ENCODE results near the gene GTPBP8. TPM values are rescaled to one million over a fixed set of nuclear protein-coding genes. Genes with fewer than 3 reads are reported as not detected.
A peak's percentile ranks its signal among the peaks of the same experiment; 100 is the strongest.

Gene GTPBP8
- polyA plus RNA-seq (2013, experiment 1 of 2) = 51.0 TPM
- polyA plus RNA-seq (2013, experiment 2 of 2) = 50.7 TPM

GRCh38 chr3:112990672-112991602 lies at the start of gene GTPBP8:
Gene GTPBP8 (plus strand): TSS chr3:112990984. CDS start chr3:112991000, 16 bp downstream.
- H3K18ac ChIP-seq (ENCODE audit: low read length) = peak within 1 kb of the TSS; percentile 88
- peak within 1 kb of the TSS; percentile 98 for H3K27ac ChIP-seq (ENCODE audit: low read depth, low read length)
- H3K23ac ChIP-seq (ENCODE audit: low read length) = no peak within 1 kb of the TSS
- no peaks in the 10 kb centered on the region for H3K36me3 ChIP-seq (ENCODE audit: control insufficient read depth, insufficient read depth, low read length)
- H2BK15ac ChIP-seq (replicated peaks; ENCODE audit: low read depth) = no peak within 1 kb of the TSS
- DNase-seq = peak; percentile 95
- peak within 1 kb of the TSS; percentile 92 for H4K8ac ChIP-seq (ENCODE audit: low read depth, low read length)
- H2BK120ac ChIP-seq (ENCODE audit: low read depth, low read length) = no peak within 1 kb of the TSS
- H2BK5ac ChIP-seq (ENCODE audit: low read length) = peak within 1 kb of the TSS; percentile 90
- peak within 1 kb of the TSS; percentile 93 for H3K9ac ChIP-seq (ENCODE audit: low read length)
- H3K79me2 ChIP-seq (ENCODE audit: control insufficient read depth, insufficient read depth, low read length) = peaks cover 5% of the 10 kb centered on the region
- no peaks in the 10 kb centered on the region for H3K27me3 ChIP-seq (ENCODE audit: insufficient read depth, low read length, poor library complexity)
- H3K4me1 ChIP-seq (ENCODE audit: control insufficient read depth, low read depth, low read length) = no peaks in the 10 kb centered on the region
- H4K5ac ChIP-seq (ENCODE audit: low read length) = peak within 1 kb of the TSS; percentile 53
- no CpG with 5 or more reads among the region's 70 CpGs for WGBS (ENCODE audit: extremely low coverage, insufficient coverage, low lambda C conversion rate)
- peak within 1 kb of the TSS; percentile 80 for H3K4me2 ChIP-seq (ENCODE audit: low read length)
- H3K4ac ChIP-seq (ENCODE audit: low read depth, low read length) = peak within 1 kb of the TSS; percentile 82
- peak within 1 kb of the TSS; percentile 97 for H3K56ac ChIP-seq (ENCODE audit: low read length)
- H3K4me3 ChIP-seq (ENCODE audit: low read length) = peak within 1 kb of the TSS; percentile 69
- H3K79me1 ChIP-seq (ENCODE audit: low read length) = peaks cover 2% of the 10 kb centered on the region
- H2AK5ac ChIP-seq (ENCODE audit: low read length) = no peak within 1 kb of the TSS

DNA sequence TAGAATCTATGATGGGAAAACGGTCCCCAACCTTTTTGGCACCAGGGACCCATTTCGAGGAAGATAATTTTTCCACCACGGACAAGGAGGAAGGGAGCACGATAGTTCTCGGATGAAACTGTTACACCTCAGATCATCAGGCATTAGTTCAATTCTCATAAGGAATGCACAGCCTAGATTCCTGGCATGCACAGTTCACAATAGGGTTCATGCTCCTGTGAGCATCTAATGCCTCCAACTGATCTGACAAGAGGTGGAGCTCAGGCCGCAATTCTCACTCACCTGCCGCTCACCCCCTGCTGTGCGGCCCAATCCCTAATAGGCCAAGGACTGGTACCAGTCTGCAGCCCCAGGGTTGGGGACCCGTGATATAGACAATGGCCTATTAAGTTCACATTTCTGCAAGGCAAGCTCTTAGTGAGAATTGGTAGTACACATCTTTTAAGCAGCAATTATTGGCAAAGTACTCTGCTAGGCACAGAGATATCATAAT lies 42.4 kb upstream of the GTPBP8 start:
- H2BK120ac ChIP-seq (ENCODE audit: low read depth, low read length) = no peak overlapping the region
- no peak overlapping the region for H4K8ac ChIP-seq (ENCODE audit: low read depth, low read length)
- no peak overlapping the region for H3K4ac ChIP-seq (ENCODE audit: low read depth, low read length)
- no peaks in the 10 kb centered on the region for H3K27me3 ChIP-seq (ENCODE audit: insufficient read depth, low read length, poor library complexity)
- no peak overlapping the region for H3K18ac ChIP-seq (ENCODE audit: low read length)
- no peak overlapping the region for H3K27ac ChIP-seq (ENCODE audit: low read depth, low read length)
- no peak overlapping the region for H2AK5ac ChIP-seq (ENCODE audit: low read length)
- no peak overlapping the region for H3K23ac ChIP-seq (ENCODE audit: low read length)
- H3K9ac ChIP-seq (ENCODE audit: low read length) = no peak overlapping the region
- no CpG with 5 or more reads among the region's 9 CpGs for WGBS (ENCODE audit: extremely low coverage, insufficient coverage, low lambda C conversion rate)
- H3K36me3 ChIP-seq (ENCODE audit: control insufficient read depth, insufficient read depth, low read length) = no peaks in the 10 kb centered on the region
- no peak overlapping the region for H2BK5ac ChIP-seq (ENCODE audit: low read length)
- no peaks in the 10 kb centered on the region for H3K79me1 ChIP-seq (ENCODE audit: low read length)
- DNase-seq = peak; percentile 7
- no peaks in the 10 kb centered on the region for H3K79me2 ChIP-seq (ENCODE audit: control insufficient read depth, insufficient read depth, low read length)
- H3K4me3 ChIP-seq (ENCODE audit: low read length) = no peak overlapping the region
- H3K4me1 ChIP-seq (ENCODE audit: control insufficient read depth, low read depth, low read length) = no peaks in the 10 kb centered on the region
- no peak overlapping the region for H2BK15ac ChIP-seq (replicated peaks; ENCODE audit: low read depth)
- no peak overlapping the region for H3K56ac ChIP-seq (ENCODE audit: low read length)
- H4K5ac ChIP-seq (ENCODE audit: low read length) = no peak overlapping the region
- H3K4me2 ChIP-seq (ENCODE audit: low read length) = no peak overlapping the region

- Histone ChIP-seq H3K56ac (ENCODE audit: low read length) (no peak overlapping the region), H4K8ac (ENCODE audit: low read depth, low read length) (no peak overlapping the region), H3K23ac (ENCODE audit: low read length) (no peak overlapping the region), H3K18ac (ENCODE audit: low read length) (no peak overlapping the region), H3K79me1 (ENCODE audit: low read length) (no peaks in the 10 kb centered on the region), H2BK15ac (replicated peaks; ENCODE audit: low read depth) (no peak overlapping the region), H3K9ac (ENCODE audit: low read length) (no peak overlapping the region), H3K27ac (ENCODE audit: low read depth, low read length) (no peak overlapping the region), H3K4me3 (ENCODE audit: low read length) (no peak overlapping the region), H3K79me2 (ENCODE audit: control insufficient read depth, insufficient read depth, low read length) (no peaks in the 10 kb centered on the region), H2BK5ac (ENCODE audit: low read length) (no peak overlapping the region), H2AK5ac (ENCODE audit: low read length) (no peak overlapping the region), H3K4me1 (ENCODE audit: control insufficient read depth, low read depth, low read length) (no peaks in the 10 kb centered on the region), H4K5ac (ENCODE audit: low read length) (no peak overlapping the region), H3K27me3 (ENCODE audit: insufficient read depth, low read length, poor library complexity) (no peaks in the 10 kb centered on the region), H2BK120ac (ENCODE audit: low read depth, low read length) (no peak overlapping the region), H3K4ac (ENCODE audit: low read depth, low read length) (no peak overlapping the region), H3K36me3 (ENCODE audit: control insufficient read depth, insufficient read depth, low read length) (no peaks in the 10 kb centered on the region), H3K4me2 (ENCODE audit: low read length) (no peak overlapping the region)
- DNase-seq = no peak
These were observed 34.4 kb upstream of the GTPBP8 start for GRCh38 chr3:112956351-112956750.

GRCh38 chr3:112958811-112959560 lies 31.8 kb upstream of the GTPBP8 start:
- Histone ChIP-seq H2AK5ac (ENCODE audit: low read length) (no peak overlapping the region), H3K4me1 (ENCODE audit: control insufficient read depth, low read depth, low read length) (no peaks in the 10 kb centered on the region), H3K27ac (ENCODE audit: low read depth, low read length) (no peak overlapping the region), H3K23ac (ENCODE audit: low read length) (no peak overlapping the region), H3K27me3 (ENCODE audit: insufficient read depth, low read length, poor library complexity) (no peaks in the 10 kb centered on the region), H4K5ac (ENCODE audit: low read length) (no peak overlapping the region), H3K79me1 (ENCODE audit: low read length) (no peaks in the 10 kb centered on the region), H2BK5ac (ENCODE audit: low read length) (no peak overlapping the region), H4K8ac (ENCODE audit: low read depth, low read length) (no peak overlapping the region), H2BK15ac (replicated peaks; ENCODE audit: low read depth) (no peak overlapping the region), H3K4me2 (ENCODE audit: low read length) (no peak overlapping the region), H2BK120ac (ENCODE audit: low read depth, low read length) (no peak overlapping the region), H3K18ac (ENCODE audit: low read length) (no peak overlapping the region), H3K79me2 (ENCODE audit: control insufficient read depth, insufficient read depth, low read length) (no peaks in the 10 kb centered on the region), H3K56ac (ENCODE audit: low read length) (no peak overlapping the region), H3K4ac (ENCODE audit: low read depth, low read length) (no peak overlapping the region), H3K36me3 (ENCODE audit: control insufficient read depth, insufficient read depth, low read length) (no peaks in the 10 kb centered on the region), H3K9ac (ENCODE audit: low read length) (no peak overlapping the region), H3K4me3 (ENCODE audit: low read length) (no peak overlapping the region)
- no CpG with 5 or more reads among the region's 6 CpGs for WGBS (ENCODE audit: extremely low coverage, insufficient coverage, low lambda C conversion rate)
- DNase-seq = no peak

- Histone ChIP-seq H3K27me3 (ENCODE audit: insufficient read depth, low read length, poor library complexity) (no peaks in the 10 kb centered on the region), H2BK15ac (replicated peaks; ENCODE audit: low read depth) (no peak overlapping the region), H2AK5ac (ENCODE audit: low read length) (no peak overlapping the region), H3K56ac (ENCODE audit: low read length) (no peak overlapping the region), H3K9ac (ENCODE audit: low read length) (no peak overlapping the region), H3K4me3 (ENCODE audit: low read length) (no peak overlapping the region), H4K8ac (ENCODE audit: low read depth, low read length) (no peak overlapping the region), H3K79me2 (ENCODE audit: control insufficient read depth, insufficient read depth, low read length) (no peaks in the 10 kb centered on the region), H2BK5ac (ENCODE audit: low read length) (no peak overlapping the region), H3K36me3 (ENCODE audit: control insufficient read depth, insufficient read depth, low read length) (no peaks in the 10 kb centered on the region), H3K4ac (ENCODE audit: low read depth, low read length) (no peak overlapping the region), H3K23ac (ENCODE audit: low read length) (no peak overlapping the region), H3K27ac (ENCODE audit: low read depth, low read length) (no peak overlapping the region), H2BK120ac (ENCODE audit: low read depth, low read length) (no peak overlapping the region), H3K4me2 (ENCODE audit: low read length) (no peak overlapping the region), H3K18ac (ENCODE audit: low read length) (no peak overlapping the region), H4K5ac (ENCODE audit: low read length) (no peak overlapping the region), H3K79me1 (ENCODE audit: low read length) (no peaks in the 10 kb centered on the region), H3K4me1 (ENCODE audit: control insufficient read depth, low read depth, low read length) (no peaks in the 10 kb centered on the region)
- peak; percentile 1 for DNase-seq
These were observed 27.1 kb upstream of the GTPBP8 start for GRCh38 chr3:112963683-112964082.

All from mesendoderm (in vitro differentiated cells).